Memory B cell (primary cell): ENCODE measurements around the gene IRF8.

ENCODE experiments used
- ATAC-seq: fragments of 150-1000 bp; cut with Tn5 transposase; 2 replicates; pipeline ENCODE4 v1.10.0; 2021; ENCODE audit warnings: low read depth, mild to moderate bottlenecking, moderate library complexity
- DNase-seq, 2 donors: peaks; one replicate each; pipeline ENCODE4 v3.0.0; 2022; ENCODE audit warnings: low spot score in 2 of 2
- H3K27ac Mint-ChIP-seq: one replicate; pipeline ENCODE4 v1.8.0; 2022; ENCODE audit warnings: mild to moderate bottlenecking, moderate library complexity, mixed read lengths
- H3K27me3 Mint-ChIP-seq: one replicate; pipeline ENCODE4 v1.8.0; 2022; ENCODE audit warnings: mixed read lengths
- H3K36me3 Mint-ChIP-seq: one replicate; pipeline ENCODE4 v1.8.0; 2022; ENCODE audit warnings: mild to moderate bottlenecking, mixed read lengths
- H3K4me1 Mint-ChIP-seq: one replicate; pipeline ENCODE4 v1.8.0; 2022; ENCODE audit warnings: mixed read lengths
- H3K4me3 Mint-ChIP-seq: one replicate; pipeline ENCODE4 v1.8.0; 2022; ENCODE audit warnings: mild to moderate bottlenecking, moderate library complexity, mixed read lengths
- H3K9me3 Mint-ChIP-seq: one replicate; pipeline ENCODE4 v1.8.0; 2022; ENCODE audit warnings: mixed read lengths

Gene IRF8

DNA sequence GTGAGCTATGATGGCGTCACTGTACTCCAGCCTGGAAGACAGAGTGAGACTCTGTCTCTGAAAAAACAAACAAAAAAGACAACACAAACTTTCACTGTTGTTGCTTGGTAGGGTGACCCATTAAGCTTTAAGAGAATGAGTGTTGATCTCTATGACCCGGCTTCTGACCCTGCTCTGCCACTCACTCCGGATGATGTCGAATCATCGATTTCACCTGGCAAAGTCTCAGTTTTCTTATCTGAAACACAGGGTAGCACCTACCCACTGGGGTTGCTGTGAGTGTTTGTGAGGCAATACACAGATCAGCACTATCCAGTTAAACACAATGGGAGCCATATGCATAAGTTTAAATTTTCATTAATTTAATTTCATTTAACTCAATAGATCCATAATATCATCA is 20.6 kb upstream of the IRF8 start:
- no peak for DNase-seq
- Mint-ChIP-seq H3K36me3 (no peaks in the 10 kb centered on the region), H3K9me3 (peaks cover 1% of the 10 kb centered on the region), H3K27me3 (no peaks in the 10 kb centered on the region), H3K4me3 (no peak overlapping the region), H3K4me1 (peaks cover 16% of the 10 kb centered on the region), H3K27ac (no peak overlapping the region)
- ATAC-seq: no peak

DNA sequence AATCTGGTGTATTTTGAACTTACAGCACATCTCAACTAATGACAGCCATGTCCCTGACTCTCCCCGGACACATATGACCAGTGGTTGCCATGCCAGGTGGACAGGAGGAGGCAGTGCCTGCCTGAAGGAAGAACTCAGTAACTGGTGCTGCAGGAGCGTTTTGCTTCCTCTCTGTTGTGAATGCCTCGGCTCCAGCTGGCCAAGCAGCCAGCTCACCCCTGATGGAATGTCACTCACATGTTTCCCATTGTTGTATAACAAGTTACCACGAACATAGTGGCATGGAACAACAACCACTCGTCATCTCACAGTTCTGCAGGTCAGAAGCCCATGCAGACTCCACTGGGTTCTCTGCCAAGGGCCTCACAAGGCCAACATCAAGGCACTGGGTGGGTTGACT is 20.1 kb upstream of the IRF8 start:
- no peak for ATAC-seq
- H3K36me3 Mint-ChIP-seq: no peaks in the 10 kb centered on the region
- H3K4me3 Mint-ChIP-seq: no peak overlapping the region
- no peak overlapping the region for H3K27ac Mint-ChIP-seq
- no peaks in the 10 kb centered on the region for H3K27me3 Mint-ChIP-seq
- H3K9me3 Mint-ChIP-seq: peaks cover 1% of the 10 kb centered on the region
- H3K4me1 Mint-ChIP-seq: peaks cover 13% of the 10 kb centered on the region
- no peak for DNase-seq

DNA sequence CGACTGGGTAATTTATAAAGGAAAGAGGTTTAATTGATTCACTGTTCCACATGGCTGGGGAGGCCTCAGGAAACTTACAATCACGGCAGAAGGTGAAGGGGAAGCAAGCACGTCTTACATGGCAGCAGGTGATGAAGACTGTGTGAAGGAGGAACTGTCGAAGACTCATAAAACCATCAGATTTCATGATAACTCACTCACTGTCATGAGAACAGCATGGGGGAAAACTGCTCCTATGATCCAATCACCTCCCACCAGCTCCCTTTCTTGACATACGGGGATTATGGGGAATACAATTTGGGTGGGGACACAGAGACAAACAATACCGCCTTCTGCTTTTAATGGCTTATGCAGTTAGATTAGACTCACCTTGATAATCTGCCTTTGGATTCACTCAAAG is 19.4 kb upstream of the IRF8 start:
- no peak for ATAC-seq
- Mint-ChIP-seq H3K36me3 (no peaks in the 10 kb centered on the region), H3K27ac (no peak overlapping the region), H3K9me3 (peaks cover 1% of the 10 kb centered on the region), H3K4me3 (no peak overlapping the region), H3K27me3 (no peaks in the 10 kb centered on the region), H3K4me1 (peaks cover 6% of the 10 kb centered on the region)
- no peak for DNase-seq

DNA sequence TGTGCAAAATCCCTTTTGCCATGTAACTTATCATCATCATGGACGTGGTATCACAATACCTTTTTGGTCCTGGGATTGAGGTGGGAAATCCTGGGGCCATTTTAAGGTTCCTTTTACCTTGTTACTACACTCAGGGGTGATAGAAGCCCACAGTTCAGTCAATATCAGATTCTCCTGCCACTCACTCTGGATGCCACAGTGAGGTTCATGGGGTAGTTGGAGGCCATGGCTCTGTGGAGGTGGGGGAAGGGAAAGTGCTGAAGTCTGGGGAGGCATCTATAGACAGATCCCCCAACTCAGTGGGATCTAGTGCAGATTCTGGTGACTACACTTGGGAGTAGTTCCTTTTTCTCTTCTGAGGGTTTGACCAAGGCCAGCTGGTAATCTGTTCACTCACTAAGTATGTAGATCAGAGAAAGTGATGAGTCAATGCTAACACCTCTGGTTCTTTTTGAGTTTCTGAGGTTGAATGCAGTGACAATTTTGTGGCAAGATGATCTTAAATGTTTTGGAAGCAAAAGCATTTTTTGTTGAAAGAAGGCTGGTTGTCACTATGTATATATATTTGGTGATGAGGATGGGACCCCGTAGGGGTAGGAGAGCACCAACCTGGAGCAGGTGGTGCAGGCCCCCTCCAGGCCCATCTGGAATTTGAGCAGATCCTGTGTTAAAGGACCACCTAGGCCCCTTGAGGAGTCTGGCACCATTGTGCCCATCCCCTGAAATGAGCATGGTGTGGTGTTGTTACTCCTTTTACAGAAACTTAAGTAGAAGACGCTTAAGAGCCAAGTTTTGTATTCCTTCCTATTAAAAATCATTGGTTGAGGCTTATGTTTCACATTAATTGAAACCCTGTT is 18.8 kb upstream of the IRF8 start:
- H3K9me3 Mint-ChIP-seq: peaks cover 1% of the 10 kb centered on the region
- DNase-seq: no peak
- no peak for ATAC-seq
- no peaks in the 10 kb centered on the region for H3K36me3 Mint-ChIP-seq
- H3K27me3 Mint-ChIP-seq: no peaks in the 10 kb centered on the region
- peaks cover 9% of the 10 kb centered on the region for H3K4me1 Mint-ChIP-seq
- H3K27ac Mint-ChIP-seq: no peak overlapping the region
- H3K4me3 Mint-ChIP-seq: no peak overlapping the region

DNA sequence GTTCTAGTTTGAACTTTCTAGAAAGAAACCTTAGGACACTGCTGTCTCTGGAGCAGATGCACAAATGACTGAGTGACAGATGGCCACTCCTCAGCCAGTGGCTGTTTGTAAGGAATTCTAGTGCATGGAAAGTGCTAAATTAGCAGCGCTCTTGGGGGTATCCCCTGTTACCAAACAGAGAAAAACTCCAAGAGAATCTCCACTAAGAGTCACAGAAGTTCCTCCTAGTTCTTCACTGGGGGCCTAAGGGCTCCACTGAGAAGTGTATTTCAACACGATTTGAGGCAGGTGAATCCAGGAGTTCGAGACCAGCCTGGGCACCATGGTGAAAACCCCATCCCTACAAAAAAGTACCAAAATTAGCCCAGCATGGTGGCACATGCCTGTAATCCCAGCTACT is 18.1 kb upstream of the IRF8 start:
- Mint-ChIP-seq H3K4me3 (no peak overlapping the region), H3K27me3 (no peaks in the 10 kb centered on the region), H3K27ac (no peak overlapping the region), H3K36me3 (no peaks in the 10 kb centered on the region), H3K4me1 (peaks cover 9% of the 10 kb centered on the region), H3K9me3 (peaks cover 1% of the 10 kb centered on the region)
- ATAC-seq: no peak
- DNase-seq: no peak

DNA sequence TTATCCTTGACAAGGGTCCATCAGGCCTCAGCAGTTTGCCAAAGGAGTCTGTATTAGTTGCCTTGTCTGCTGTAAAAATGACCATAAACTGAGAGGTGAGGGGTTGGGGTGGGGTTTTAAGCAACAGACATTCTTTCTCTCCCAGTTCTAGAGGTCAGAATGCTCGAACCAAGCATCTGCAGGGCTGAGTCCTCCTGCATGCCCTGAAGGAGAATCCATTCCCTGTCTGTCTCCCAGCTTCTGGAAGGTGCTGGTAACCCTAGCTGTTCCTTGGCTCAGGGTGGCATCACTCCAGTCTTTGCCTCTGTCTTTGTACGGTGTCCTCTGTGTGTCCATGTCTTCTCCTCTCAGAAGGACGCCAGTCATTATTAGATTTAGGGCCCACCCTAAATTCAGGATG is 17.5 kb upstream of the IRF8 start:
- Mint-ChIP-seq H3K4me3 (no peak overlapping the region), H3K4me1 (peaks cover 9% of the 10 kb centered on the region), H3K36me3 (no peaks in the 10 kb centered on the region), H3K9me3 (peaks cover 1% of the 10 kb centered on the region), H3K27me3 (no peaks in the 10 kb centered on the region), H3K27ac (no peak overlapping the region)
- no peak for DNase-seq
- ATAC-seq: no peak

DNA sequence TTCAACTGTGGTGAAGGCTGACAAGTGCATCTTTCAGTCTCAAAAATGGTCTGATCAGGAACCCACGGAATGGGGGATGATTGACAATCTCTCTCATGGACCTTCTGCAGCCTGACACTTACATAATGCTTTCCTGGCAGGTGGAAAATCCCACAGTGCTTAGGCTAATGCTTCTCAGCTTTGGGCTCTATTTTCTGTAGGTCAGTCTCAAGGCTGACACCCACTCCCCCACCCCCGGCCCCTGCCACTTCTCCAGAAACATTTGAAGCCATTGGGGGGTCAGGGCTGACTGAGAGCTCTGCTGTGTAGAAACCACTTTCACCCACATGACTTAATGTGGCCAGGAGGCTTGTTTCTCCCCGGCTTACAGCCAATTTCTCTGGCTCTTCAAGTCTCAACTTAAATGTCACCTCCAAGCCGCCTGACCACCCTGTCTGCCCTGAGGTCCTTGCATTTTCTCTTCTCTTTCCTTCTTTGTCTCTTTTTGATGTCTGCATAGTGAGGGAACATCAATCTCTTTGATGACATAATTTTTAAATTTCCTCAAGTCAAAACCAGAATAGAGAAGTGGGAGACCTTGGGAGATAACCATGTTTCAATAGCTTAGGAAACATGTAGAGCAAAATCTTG is 16.7 kb upstream of the IRF8 start:
- Mint-ChIP-seq H3K9me3 (no peaks in the 10 kb centered on the region), H3K4me1 (peaks cover 6% of the 10 kb centered on the region), H3K36me3 (no peaks in the 10 kb centered on the region), H3K27ac (no peak overlapping the region), H3K27me3 (no peaks in the 10 kb centered on the region), H3K4me3 (no peak overlapping the region)
- ATAC-seq: no peak
- no peak for DNase-seq

DNA sequence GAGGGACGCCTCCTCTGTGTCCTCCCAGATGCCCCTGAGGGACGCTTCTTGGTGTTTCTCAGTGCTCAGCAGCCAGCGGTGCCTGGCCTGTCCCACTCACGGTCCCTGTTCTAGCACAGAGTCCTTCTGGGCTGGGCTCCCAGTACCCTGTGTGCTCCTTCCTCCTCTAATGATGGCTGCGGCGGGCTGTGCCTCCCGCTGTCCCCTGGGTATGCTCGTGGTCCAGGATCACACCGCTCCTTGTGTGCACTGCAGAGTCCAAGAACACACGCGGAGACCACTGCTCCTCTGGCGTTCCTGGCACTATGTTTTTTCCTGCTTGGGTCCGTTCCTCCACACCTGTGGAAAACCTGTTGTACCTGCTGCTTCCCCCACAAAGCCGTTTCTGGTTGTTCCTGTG is 15.1 kb upstream of the IRF8 start:
- H3K36me3 Mint-ChIP-seq: no peaks in the 10 kb centered on the region
- peaks cover 15% of the 10 kb centered on the region for H3K4me1 Mint-ChIP-seq
- H3K9me3 Mint-ChIP-seq: no peaks in the 10 kb centered on the region
- H3K27me3 Mint-ChIP-seq: no peaks in the 10 kb centered on the region
- ATAC-seq: no peak
- no peak overlapping the region for H3K27ac Mint-ChIP-seq
- no peak overlapping the region for H3K4me3 Mint-ChIP-seq
- DNase-seq: no peak

DNA sequence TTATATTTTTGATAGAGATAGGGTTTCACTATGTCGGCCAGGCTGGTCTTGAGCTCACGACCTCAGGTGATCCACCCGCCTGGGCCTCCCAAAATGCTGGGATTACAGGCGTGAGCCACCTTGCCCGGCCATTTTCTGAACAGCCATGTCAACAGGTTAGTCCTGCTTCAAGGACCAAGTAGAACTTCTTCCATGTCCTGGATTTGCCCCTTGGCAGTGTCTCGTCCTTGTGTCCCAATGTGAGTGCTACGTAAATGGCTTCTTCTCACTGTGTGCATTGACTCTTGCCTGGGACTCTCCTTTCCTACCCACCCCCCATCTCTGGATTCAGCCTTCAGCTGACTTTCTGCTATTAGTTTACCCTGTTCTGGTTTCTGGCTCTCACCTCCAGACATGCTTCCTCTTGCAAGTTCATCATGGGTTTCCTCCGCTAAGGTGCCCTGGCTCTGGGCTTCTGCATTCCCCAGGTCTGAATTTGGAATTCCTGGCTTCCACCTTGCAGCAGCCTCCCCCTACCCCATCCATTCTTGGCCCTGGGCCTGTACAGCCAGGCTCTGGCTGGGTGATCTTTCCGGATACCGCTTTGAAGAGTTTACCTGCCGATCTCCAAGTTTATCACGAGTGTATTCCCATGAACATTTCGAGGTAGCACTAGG is 14.0 kb upstream of the IRF8 start:
- no peak overlapping the region for H3K4me3 Mint-ChIP-seq
- H3K4me1 Mint-ChIP-seq: peaks cover 24% of the 10 kb centered on the region
- no peaks in the 10 kb centered on the region for H3K27me3 Mint-ChIP-seq
- ATAC-seq (no peak), DNase-seq (no peak)
- H3K9me3 Mint-ChIP-seq: no peaks in the 10 kb centered on the region
- peak overlapping the region; percentile 6 for H3K27ac Mint-ChIP-seq
- H3K36me3 Mint-ChIP-seq: no peaks in the 10 kb centered on the region

DNA sequence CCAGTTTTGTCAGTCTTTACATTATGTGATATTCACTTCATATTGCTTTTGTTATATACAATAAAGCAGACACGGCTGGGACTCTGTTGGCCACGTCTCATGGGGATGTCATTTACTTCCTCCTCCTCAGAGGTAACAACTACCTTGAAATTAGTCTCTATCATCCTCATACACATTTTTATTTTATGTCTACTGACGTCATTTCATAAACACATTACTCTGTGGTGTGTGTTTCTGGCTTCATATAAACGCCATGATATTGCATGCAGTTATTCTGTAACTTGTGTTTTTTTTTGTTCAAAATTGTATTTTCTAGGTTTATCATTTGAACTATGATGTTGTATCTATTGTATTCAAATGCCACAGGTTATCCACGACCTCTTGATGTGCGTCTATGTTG is 13.4 kb upstream of the IRF8 start:
- Mint-ChIP-seq H3K4me3 (no peak overlapping the region), H3K27me3 (no peaks in the 10 kb centered on the region), H3K4me1 (peaks cover 24% of the 10 kb centered on the region), H3K27ac (peak overlapping the region; percentile 6), H3K9me3 (no peaks in the 10 kb centered on the region), H3K36me3 (no peaks in the 10 kb centered on the region)
- ATAC-seq: no peak
- no peak for DNase-seq

DNA sequence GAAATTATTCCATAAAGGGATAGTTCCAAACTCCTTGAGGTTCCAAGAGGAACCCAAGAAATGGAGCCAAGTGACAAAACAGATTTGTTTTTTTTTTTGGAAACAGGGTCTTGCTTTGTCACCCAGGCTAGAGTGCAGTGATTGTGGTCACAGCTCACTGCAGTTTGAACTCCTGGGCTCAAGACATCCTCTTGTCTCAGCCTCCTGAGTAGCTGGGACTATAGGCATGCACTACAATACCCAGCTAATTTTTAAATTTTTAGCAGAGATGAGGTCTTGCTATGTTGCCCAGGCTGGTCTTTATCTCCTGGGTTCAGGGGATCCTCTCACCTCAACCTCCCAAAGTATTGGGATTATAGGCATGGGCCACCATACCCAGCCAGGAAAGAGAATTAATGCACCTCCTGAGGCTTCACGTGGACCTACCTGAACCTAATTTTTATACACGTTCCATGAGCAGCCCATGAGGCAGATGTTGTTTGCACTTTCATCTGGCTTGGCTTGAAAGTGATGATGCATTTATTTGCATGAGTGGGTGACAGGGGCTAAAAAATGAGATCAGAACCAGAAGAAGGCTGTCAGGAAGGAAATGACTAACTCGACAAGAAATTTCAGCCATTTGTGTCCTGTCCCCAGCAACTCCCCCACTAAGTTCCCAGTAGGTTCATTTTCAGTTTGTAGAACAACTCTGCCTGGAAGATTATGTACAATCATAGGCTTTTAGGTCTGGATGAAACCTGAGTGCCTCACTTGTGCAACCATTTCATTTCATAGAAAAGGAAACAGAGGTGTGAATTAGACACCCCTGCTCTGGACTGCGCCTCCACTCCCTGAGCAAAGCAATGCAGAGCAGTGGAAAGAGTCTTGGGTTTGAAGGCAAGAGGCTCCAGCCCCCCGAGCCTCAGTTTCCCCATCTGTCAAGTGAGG is 10.3 kb upstream of the IRF8 start:
- H3K9me3 Mint-ChIP-seq: no peaks in the 10 kb centered on the region
- H3K27ac Mint-ChIP-seq: peak overlapping the region; percentile 84
- H3K36me3 Mint-ChIP-seq: no peaks in the 10 kb centered on the region
- peaks cover 25% of the 10 kb centered on the region for H3K4me1 Mint-ChIP-seq
- peak; percentile 96 for ATAC-seq
- peak in 1 of 2 donors; percentile 55 for DNase-seq
- peak overlapping the region; percentile 19 for H3K4me3 Mint-ChIP-seq
- no peaks in the 10 kb centered on the region for H3K27me3 Mint-ChIP-seq

DNA sequence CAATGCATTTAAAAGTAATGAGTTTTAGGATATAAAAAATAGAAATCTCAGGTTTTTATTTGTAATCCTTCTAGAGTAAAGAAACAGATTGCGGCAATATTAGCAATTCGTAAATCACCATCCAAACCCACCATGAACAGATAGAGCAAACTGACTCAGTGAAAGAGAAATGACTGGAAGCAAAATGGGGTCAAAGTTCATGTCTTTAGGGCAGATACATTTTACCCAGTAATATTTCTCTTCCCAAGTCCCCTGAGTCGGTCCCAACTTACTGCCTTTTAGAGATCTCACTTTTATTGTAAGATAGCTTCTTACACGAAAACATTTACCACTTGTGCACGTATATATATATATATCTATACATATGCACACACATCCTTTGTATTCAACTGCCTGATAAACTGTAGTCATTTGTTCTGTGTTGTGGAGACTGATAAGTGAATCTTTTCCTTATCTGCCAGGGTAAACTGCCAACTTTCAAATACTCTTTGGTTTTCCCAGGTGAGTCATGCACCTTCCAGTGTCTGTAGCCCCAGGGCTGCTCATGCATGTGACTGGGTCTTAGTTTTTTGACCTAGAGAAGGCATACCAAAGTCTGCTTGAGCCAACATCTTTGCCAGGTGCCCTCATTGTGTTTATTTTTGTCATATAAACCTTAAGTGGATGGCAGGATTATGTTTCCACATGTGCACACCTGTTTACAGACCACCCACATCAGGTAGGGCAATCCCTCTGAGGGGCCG is 7.8 kb upstream of the IRF8 start:
- Mint-ChIP-seq H3K27me3 (no peaks in the 10 kb centered on the region), H3K9me3 (no peaks in the 10 kb centered on the region), H3K4me1 (peaks cover 37% of the 10 kb centered on the region), H3K27ac (no peak overlapping the region), H3K36me3 (no peaks in the 10 kb centered on the region), H3K4me3 (no peak overlapping the region)
- ATAC-seq (no peak), DNase-seq (no peak)

DNA sequence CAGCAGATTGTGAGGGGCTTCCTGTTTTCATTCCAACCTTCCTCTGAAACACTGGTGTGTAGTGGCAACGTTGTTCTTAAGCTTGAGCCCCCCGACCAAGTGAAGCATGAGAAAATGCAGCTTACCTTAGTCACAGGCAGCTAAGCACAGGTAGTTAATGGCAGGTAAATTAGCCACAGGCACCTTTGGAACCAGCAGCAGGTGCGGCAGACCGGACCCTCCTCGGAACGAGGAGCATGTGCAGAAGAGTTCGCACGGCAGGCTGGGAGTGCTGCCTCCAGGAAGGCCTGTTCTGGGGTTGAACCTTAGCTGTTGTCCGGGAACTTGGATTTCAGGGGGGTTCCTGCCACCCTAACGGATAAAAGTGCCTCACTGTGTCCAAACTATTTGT is 7.2 kb upstream of the IRF8 start:
- DNase-seq: no peak
- Mint-ChIP-seq H3K4me1 (peaks cover 37% of the 10 kb centered on the region), H3K4me3 (no peak overlapping the region), H3K27ac (no peak overlapping the region), H3K36me3 (no peaks in the 10 kb centered on the region), H3K27me3 (no peaks in the 10 kb centered on the region), H3K9me3 (no peaks in the 10 kb centered on the region)
- ATAC-seq: no peak
